ENCODE results near the gene KRTAP5-7. TPM values are rescaled to one million over a fixed set of nuclear protein-coding genes. Genes with fewer than 3 reads are reported as not detected.
"Not testable (repeated sequence)": the region's sequence is repeated elsewhere in the genome, so short reads cannot be mapped to it uniquely, and the experiment has no call there.

The KRTAP5-7 gene, protein sequence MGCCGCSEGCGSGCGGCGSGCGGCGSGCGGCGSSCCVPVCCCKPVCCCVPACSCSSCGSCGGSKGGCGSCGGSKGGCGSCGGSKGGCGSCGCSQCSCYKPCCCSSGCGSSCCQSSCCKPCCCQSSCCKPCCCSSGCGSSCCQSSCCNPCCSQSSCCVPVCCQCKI
- polyA plus RNA-seq (2013, experiment 1 of 2): not detected
- polyA plus RNA-seq (2013, experiment 2 of 2): not detected

DNA sequence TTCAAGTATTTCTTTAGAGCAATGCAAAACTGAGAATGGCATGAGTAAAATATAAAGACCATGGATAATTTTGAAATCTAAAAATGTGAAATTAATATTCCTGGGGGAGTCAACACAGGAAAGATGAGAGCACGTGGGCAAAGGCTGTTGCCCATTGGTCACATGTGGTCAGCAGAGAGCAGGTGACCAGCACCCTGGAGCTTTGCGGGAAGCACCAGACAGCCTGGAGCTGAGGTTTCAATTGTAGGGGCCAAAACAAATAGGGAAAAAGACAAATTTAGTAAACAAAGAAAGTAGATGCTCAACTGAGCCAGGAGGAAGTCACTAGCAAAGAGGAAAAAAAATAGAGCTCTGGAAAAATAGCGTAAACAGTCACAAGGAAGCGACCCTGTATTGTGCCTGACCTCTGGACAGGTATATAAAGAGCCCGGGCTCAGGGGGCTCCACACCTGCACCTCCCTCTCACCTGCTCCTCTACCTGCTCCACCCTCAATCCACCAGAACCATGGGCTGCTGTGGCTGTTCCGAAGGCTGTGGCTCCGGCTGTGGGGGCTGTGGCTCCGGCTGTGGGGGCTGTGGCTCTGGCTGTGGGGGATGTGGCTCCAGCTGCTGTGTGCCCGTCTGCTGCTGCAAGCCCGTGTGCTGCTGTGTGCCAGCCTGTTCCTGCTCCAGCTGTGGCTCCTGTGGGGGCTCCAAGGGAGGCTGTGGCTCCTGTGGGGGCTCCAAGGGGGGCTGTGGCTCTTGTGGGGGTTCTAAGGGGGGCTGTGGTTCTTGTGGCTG, at the start of gene KRTAP5-7:
TSS of gene KRTAP5-7 (plus strand) at position 472 of the 780 bp plus-strand sequence. CDS start at position 506, 34 bp downstream.
- not testable (repeated sequence) for H3K23ac ChIP-seq (ENCODE audit: low read length in 2 of 2); H3K9ac ChIP-seq (ENCODE audit: low read length); H3K79me1 ChIP-seq (replicated peaks; ENCODE audit: low read length, poor library complexity, severe bottlenecking); H3K4me3 ChIP-seq (ENCODE audit: insufficient read depth in 1 of 2, low read depth in 1 of 2, low read length in 2 of 2); H3K9me3 ChIP-seq (ENCODE audit: control insufficient read depth, low read length); H3K4me1 ChIP-seq (ENCODE audit: control insufficient read depth, insufficient read depth, low read depth, low read length); H3K27ac ChIP-seq (ENCODE audit: low read length, poor library complexity, severe bottlenecking); DNase-seq; H2BK120ac ChIP-seq (ENCODE audit: low read depth, low read length); H3K18ac ChIP-seq (ENCODE audit: low read depth in 1 of 2, low read length in 2 of 2); H2BK12ac ChIP-seq (ENCODE audit: low read length in 2 of 2); H3K4me2 ChIP-seq (ENCODE audit: low read length, poor library complexity, severe bottlenecking); H4K91ac ChIP-seq (ENCODE audit: low read length); H2AFZ ChIP-seq (ENCODE audit: low read depth, low read length); H3K4ac ChIP-seq (ENCODE audit: low read depth in 1 of 2, low read length in 2 of 2); H3K36me3 ChIP-seq (ENCODE audit: control insufficient read depth in 1 of 2, insufficient read depth in 2 of 2, low read depth in 1 of 2, low read length in 2 of 2); H2BK15ac ChIP-seq (ENCODE audit: low read depth, poor library complexity, severe bottlenecking); H2BK5ac ChIP-seq (ENCODE audit: low read depth, low read length, poor library complexity, severe bottlenecking); H2AK5ac ChIP-seq (ENCODE audit: low read length, severe bottlenecking)
- Histone ChIP-seq H3K14ac (ENCODE audit: low read length in 2 of 2) (peak within 1 kb of the TSS in 1 of 2 experiments; percentile 93), H4K8ac (ENCODE audit: low read length) (peak within 1 kb of the TSS; percentile 69), H3K27me3 (ENCODE audit: control insufficient read depth in 1 of 2, insufficient read depth in 1 of 2, low read length in 2 of 2) (peaks cover 0 to 11% of the 10 kb centered on the region in 2 experiments)
- WGBS: 70% methylated on average over 3 of the region's 10 CpGs

DNA sequence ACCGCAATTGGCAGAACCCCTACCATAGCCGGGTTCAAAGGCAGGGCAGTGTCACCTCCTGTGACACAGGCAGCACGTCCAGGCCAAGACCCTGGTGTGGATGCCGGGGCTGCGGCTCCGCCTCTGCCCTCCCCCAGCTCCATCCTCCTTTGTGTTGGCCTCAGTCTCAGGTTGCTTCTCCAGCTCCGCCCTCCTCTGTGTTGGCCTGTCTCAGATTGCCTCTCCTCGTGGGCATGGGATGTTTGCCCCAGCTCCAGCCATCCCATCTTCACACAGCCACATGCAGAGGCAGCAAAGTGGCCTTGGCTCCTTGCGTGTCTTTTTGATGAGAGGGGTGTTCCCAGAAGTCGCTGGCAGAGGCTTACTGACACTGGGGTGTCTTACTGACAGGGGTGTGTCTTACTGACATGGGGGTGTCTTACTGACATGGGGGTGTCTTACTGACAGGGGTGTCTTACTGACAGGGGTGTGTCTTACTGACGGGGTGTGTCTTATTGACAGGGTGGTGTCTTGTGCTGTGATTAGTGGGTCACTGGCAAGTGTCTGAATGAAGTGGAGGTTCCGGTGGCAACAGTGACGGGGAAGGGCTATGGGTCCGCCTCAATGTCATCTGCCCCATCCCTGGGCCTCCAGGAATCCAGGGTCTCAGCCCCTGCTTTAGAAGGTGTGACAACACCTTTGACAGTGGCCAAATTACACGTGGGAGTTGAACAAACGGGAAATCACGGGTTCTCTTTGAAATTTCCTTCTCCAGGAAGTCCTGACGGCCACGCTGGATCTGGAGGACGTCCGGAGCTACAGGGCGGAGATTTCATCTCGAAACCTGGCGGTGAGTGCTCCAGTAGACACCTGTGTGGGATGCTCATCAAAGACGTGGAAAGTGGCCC, 49.2 kb upstream of the KRTAP5-7 start:
- H3K23ac ChIP-seq (ENCODE audit: low read length in 2 of 2): no peak overlapping the region
- H3K27me3 ChIP-seq (ENCODE audit: control insufficient read depth in 1 of 2, insufficient read depth in 1 of 2, low read length in 2 of 2): no peaks in the 10 kb centered on the region
- no peak overlapping the region for H2AFZ ChIP-seq (ENCODE audit: low read depth, low read length)
- no peaks in the 10 kb centered on the region for H3K9me3 ChIP-seq (ENCODE audit: control insufficient read depth, low read length)
- H4K91ac ChIP-seq (ENCODE audit: low read length): no peak overlapping the region
- H3K9ac ChIP-seq (ENCODE audit: low read length): no peak overlapping the region
- H2AK5ac ChIP-seq (ENCODE audit: low read length, severe bottlenecking): no peak overlapping the region
- WGBS: 85% methylated on average over 25 of the region's 25 CpGs
- no peak overlapping the region for H2BK120ac ChIP-seq (ENCODE audit: low read depth, low read length)
- H3K4ac ChIP-seq (ENCODE audit: low read depth in 1 of 2, low read length in 2 of 2): no peak overlapping the region
- no peak overlapping the region for H3K14ac ChIP-seq (ENCODE audit: low read length in 2 of 2)
- no peak overlapping the region for H3K27ac ChIP-seq (ENCODE audit: low read length, poor library complexity, severe bottlenecking)
- H2BK12ac ChIP-seq (ENCODE audit: low read length in 2 of 2): no peak overlapping the region
- peaks cover 94 to 95% of the 10 kb centered on the region in 2 experiments for H3K36me3 ChIP-seq (ENCODE audit: control insufficient read depth in 1 of 2, insufficient read depth in 2 of 2, low read depth in 1 of 2, low read length in 2 of 2)
- H3K4me3 ChIP-seq (ENCODE audit: insufficient read depth in 1 of 2, low read depth in 1 of 2, low read length in 2 of 2): no peak overlapping the region
- no peak overlapping the region for H3K18ac ChIP-seq (ENCODE audit: low read depth in 1 of 2, low read length in 2 of 2)
- H2BK15ac ChIP-seq (ENCODE audit: low read depth, poor library complexity, severe bottlenecking): no peak overlapping the region
- H3K79me1 ChIP-seq (replicated peaks; ENCODE audit: low read length, poor library complexity, severe bottlenecking): no peaks in the 10 kb centered on the region
- no peaks in the 10 kb centered on the region for H3K4me1 ChIP-seq (ENCODE audit: control insufficient read depth, insufficient read depth, low read depth, low read length)
- H3K4me2 ChIP-seq (ENCODE audit: low read length, poor library complexity, severe bottlenecking): no peak overlapping the region
- no peak overlapping the region for H4K8ac ChIP-seq (ENCODE audit: low read length)
- H2BK5ac ChIP-seq (ENCODE audit: low read depth, low read length, poor library complexity, severe bottlenecking): no peak overlapping the region
- DNase-seq: no peak

DNA sequence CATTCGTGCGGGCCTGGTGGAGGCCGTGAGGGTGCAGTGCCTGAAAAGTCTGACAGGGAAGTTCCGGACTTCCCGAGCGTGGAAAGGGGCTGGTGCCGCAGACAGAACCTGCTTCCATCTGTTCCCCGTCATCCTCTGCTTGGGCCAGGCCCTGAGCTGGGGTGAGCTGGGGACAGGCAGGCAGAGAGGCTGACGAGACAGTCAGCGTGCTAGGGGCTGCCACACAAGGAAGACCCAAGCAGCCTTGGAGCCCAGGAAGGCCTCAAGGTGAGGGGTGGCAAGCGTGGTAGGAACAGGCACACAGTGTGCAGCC, 48.6 kb upstream of the KRTAP5-7 start:
- Histone ChIP-seq H3K4me1 (ENCODE audit: control insufficient read depth, insufficient read depth, low read depth, low read length) (no peaks in the 10 kb centered on the region), H3K36me3 (ENCODE audit: control insufficient read depth in 1 of 2, insufficient read depth in 2 of 2, low read depth in 1 of 2, low read length in 2 of 2) (peaks cover 94 to 95% of the 10 kb centered on the region in 2 experiments), H2BK5ac (ENCODE audit: low read depth, low read length, poor library complexity, severe bottlenecking) (no peak overlapping the region), H3K27me3 (ENCODE audit: control insufficient read depth in 1 of 2, insufficient read depth in 1 of 2, low read length in 2 of 2) (no peaks in the 10 kb centered on the region), H4K8ac (ENCODE audit: low read length) (no peak overlapping the region), H2AK5ac (ENCODE audit: low read length, severe bottlenecking) (no peak overlapping the region), H3K27ac (ENCODE audit: low read length, poor library complexity, severe bottlenecking) (no peak overlapping the region), H3K9ac (ENCODE audit: low read length) (no peak overlapping the region), H2BK120ac (ENCODE audit: low read depth, low read length) (no peak overlapping the region), H3K18ac (ENCODE audit: low read depth in 1 of 2, low read length in 2 of 2) (no peak overlapping the region), H3K9me3 (ENCODE audit: control insufficient read depth, low read length) (no peaks in the 10 kb centered on the region), H3K23ac (ENCODE audit: low read length in 2 of 2) (no peak overlapping the region), H3K4ac (ENCODE audit: low read depth in 1 of 2, low read length in 2 of 2) (no peak overlapping the region), H4K91ac (ENCODE audit: low read length) (no peak overlapping the region), H2BK15ac (ENCODE audit: low read depth, poor library complexity, severe bottlenecking) (no peak overlapping the region), H3K14ac (ENCODE audit: low read length in 2 of 2) (no peak overlapping the region), H3K4me3 (ENCODE audit: insufficient read depth in 1 of 2, low read depth in 1 of 2, low read length in 2 of 2) (no peak overlapping the region), H2BK12ac (ENCODE audit: low read length in 2 of 2) (no peak overlapping the region), H3K79me1 (replicated peaks; ENCODE audit: low read length, poor library complexity, severe bottlenecking) (no peaks in the 10 kb centered on the region), H2AFZ (ENCODE audit: low read depth, low read length) (no peak overlapping the region), H3K4me2 (ENCODE audit: low read length, poor library complexity, severe bottlenecking) (no peak overlapping the region)
- 98% methylated on average over 11 of the region's 11 CpGs for WGBS
- no peak for DNase-seq
